GM12892 (cell line): Measurements from ENCODE around the gene LRRC8B.

Source experiments
- DNase-seq: peaks from one replicate; pipeline ENCODE4 v3.0.0; 2011; ENCODE audit not compliant: insufficient read length
- FAIRE-seq: peaks from 2 replicates; lab custom pipeline; 2011; peaks lifted over from hg19 to GRCh38; lab: Jason Lieb, UNC
- POLR2A ChIP-seq: IDR thresholded peaks from 2 replicates; pipeline ENCODE4 v1.6.1; 2011; ENCODE audit warnings: low read depth, low read length, control low read depth
- POLR2AphosphoS5 ChIP-seq: IDR thresholded peaks from 2 replicates; pipeline ENCODE4 v1.6.1; 2011; ENCODE audit warnings: low read depth, low read length, control low read depth
- TAF1 ChIP-seq: IDR thresholded peaks from 2 replicates; pipeline ENCODE4 v1.6.1; 2011; ENCODE audit warnings: low read depth, mild to moderate bottlenecking, control low read depth, low read length, borderline replicate concordance

The LRRC8B gene

GRCh38 chr1:89598450-89599331, 74.1 kb downstream of the LRRC8B start:
- TF ChIP-seq POLR2AphosphoS5 (no peak), POLR2A (no peak)
- no peak for FAIRE-seq
- DNase-seq, result no peak

DNA sequence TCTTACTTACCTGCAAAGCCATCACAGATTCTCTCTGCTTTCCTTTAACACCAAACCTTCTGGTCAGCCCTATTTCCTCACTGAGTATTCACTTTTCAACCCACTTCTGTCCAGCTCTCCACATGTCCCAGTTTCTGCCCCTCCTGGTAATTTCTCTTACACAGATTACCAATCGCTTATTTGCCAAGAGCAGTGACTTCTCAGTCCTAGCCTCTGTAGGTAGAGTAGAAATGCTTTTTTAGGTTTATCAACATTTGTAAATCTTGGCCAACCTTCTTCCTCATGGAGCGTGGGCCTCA, 74.7 kb downstream of the LRRC8B start:
- no peak for FAIRE-seq

GRCh38 chr1:89600451-89601224, 76.0 kb downstream of the LRRC8B start:
- no peak for FAIRE-seq

More for the DNA sequence above, 74.7 kb downstream of the LRRC8B start:
- TF ChIP-seq POLR2A (no peak), POLR2AphosphoS5 (no peak), TAF1 (no peak)
- DNase-seq, result no peak

GRCh38 chr1:89602871-89603404, 78.3 kb downstream of the LRRC8B start:
- FAIRE-seq (no peak), DNase-seq (no peak)
- TF ChIP-seq TAF1 (no peak), POLR2A (no peak), POLR2AphosphoS5 (no peak)

More at GRCh38 chr1:89600451-89601224, 76.0 kb downstream of the LRRC8B start:
- no peak for TF ChIP-seq POLR2AphosphoS5
- TF ChIP-seq POLR2A, result no peak
- no peak for TF ChIP-seq TAF1
- no peak for DNase-seq

- DNase-seq, result no peak
- no peak for FAIRE-seq
Measured at GRCh38 chr1:89603651-89604413, 79.2 kb downstream of the LRRC8B start.

DNA sequence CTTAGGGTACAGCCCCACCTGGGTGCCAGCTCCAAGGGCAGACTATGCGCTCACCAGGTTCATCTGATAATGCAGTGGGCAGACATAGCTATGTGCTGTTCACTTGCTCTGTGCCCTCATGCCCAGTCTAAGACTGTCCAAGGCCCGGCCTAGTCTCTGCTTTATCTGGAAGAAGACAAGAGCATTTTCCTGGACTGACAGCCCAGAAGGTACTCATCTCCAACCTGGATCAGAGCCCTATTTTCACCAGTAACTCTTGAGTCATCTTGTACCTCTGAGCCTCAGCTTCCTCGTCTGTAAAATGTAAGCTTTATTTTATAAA, 79.7 kb downstream of the LRRC8B start:
- FAIRE-seq (no peak), DNase-seq (no peak)
- TF ChIP-seq POLR2AphosphoS5 (no peak), TAF1 (no peak), POLR2A (no peak)

More at GRCh38 chr1:89603651-89604413, 79.2 kb downstream of the LRRC8B start:
- TF ChIP-seq POLR2AphosphoS5 (no peak), TAF1 (no peak), POLR2A (no peak)

DNA sequence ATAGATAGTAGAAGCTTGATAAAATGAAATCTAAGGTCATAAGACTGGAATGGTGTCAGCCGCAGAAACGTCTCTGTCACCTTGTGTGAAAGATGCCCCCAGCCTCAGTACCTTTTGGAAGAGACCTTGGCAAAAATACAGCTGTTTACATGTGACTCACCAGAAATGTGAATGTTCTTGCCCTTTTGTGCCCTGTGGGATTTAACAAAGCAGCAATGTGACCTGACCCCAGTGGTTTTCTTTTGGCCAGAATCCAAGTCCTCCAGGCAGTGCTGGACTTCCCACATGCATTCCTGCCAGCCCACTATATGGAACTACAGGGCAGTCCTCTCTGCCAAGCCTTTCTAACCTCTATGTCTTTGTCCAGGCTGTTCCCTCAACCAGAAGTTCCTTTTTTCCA, 81.1 kb downstream of the LRRC8B start:
- no peak for FAIRE-seq
- no peak for DNase-seq
- TF ChIP-seq POLR2A, result no peak

- TF ChIP-seq POLR2A (no peak), POLR2AphosphoS5 (no peak), TAF1 (no peak)
- no peak for FAIRE-seq
- no peak for DNase-seq
Measured at GRCh38 chr1:89606227-89606980, 81.8 kb downstream of the LRRC8B start.

- DNase-seq, result no peak
- FAIRE-seq, result no peak
- TF ChIP-seq POLR2A (no peak), POLR2AphosphoS5 (no peak), TAF1 (no peak)
Measured at GRCh38 chr1:89607156-89607555, 82.5 kb downstream of the LRRC8B start.

DNA sequence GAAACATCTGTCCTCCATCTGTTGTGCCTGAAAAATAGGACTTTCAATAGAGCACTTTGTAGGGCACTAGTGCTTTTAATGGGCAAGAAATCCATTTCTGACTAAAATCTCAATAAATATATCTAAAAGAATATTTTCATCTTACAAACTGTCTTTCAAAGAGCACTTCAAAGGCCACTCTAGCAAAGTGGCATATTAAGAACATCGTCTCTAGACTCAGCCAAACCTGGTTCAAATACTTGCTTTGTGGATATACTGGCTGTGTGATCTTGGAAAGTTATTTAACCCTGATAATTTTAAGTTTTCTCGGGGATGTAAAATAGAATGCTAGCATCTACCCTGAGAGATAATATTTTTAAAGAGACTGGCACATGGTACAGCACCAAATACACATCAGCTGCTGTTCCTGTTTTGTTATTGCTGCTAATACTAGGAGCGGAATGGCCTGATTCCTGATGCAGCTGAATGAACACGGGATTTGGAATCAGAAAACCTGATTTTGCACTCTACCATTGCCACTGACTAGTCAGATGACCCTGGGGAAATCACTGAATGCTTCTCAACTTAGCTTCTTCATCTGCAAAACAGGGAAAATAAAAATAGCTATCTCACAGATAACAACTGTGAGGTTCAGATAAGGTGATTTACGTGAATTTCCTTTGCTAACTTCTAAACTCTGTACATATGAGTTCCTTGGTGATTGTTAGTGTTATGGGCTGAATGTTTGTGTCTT, 83.1 kb downstream of the LRRC8B start:
- no peak for TF ChIP-seq POLR2A
- TF ChIP-seq POLR2AphosphoS5, result no peak
- TF ChIP-seq TAF1, result no peak
- no peak for FAIRE-seq
- no peak for DNase-seq
